ENCODE measurements around the gene PSG2.
"Not testable (repeated sequence)": the region's sequence is repeated elsewhere in the genome, so short reads cannot be mapped to it uniquely, and the experiment has no call there.

Gene PSG2

GRCh38 chr19:43105496-43105895 is 23.0 kb upstream of the PSG2 start:
- no peak for TF ChIP-seq CTCF (IDR thresholded peaks at IDR 0.05; ENCODE audit: control insufficient read depth, extremely low read depth, insufficient read depth)
- no peak overlapping the region for H3K4me3 ChIP-seq (ENCODE audit: low read depth, low read length)
- DNase-seq (ENCODE audit: low read depth): no peak

- DNase-seq (ENCODE audit: low read depth); H3K4me3 ChIP-seq (ENCODE audit: low read depth, low read length): not testable (repeated sequence)
- TF ChIP-seq CTCF (IDR thresholded peaks at IDR 0.05; ENCODE audit: control insufficient read depth, extremely low read depth, insufficient read depth): peak; percentile 16; the same call in 1 of the 2 replicates
Observed at GRCh38 chr19:43104215-43104850, 21.8 kb upstream of the PSG2 start.

GRCh38 chr19:43101950-43102349 is 19.4 kb upstream of the PSG2 start:
- DNase-seq (ENCODE audit: low read depth): no peak
- no peak for TF ChIP-seq CTCF (IDR thresholded peaks at IDR 0.05; ENCODE audit: control insufficient read depth, extremely low read depth, insufficient read depth)
- no peak overlapping the region for H3K4me3 ChIP-seq (ENCODE audit: low read depth, low read length)

- not testable (repeated sequence) for DNase-seq (ENCODE audit: low read depth); H3K4me3 ChIP-seq (ENCODE audit: low read depth, low read length)
Observed at GRCh38 chr19:43098416-43098815, 15.9 kb upstream of the PSG2 start.

GRCh38 chr19:43087702-43088340 is 5.3 kb upstream of the PSG2 start:
- TF ChIP-seq CTCF (IDR thresholded peaks at IDR 0.05; ENCODE audit: control insufficient read depth, extremely low read depth, insufficient read depth): peak; percentile 45; the same call in 1 of the 2 replicates
- DNase-seq (ENCODE audit: low read depth): peak; percentile 2
- not testable (repeated sequence) for H3K4me3 ChIP-seq (ENCODE audit: low read depth, low read length)

- not testable (repeated sequence) for DNase-seq (ENCODE audit: low read depth); H3K4me3 ChIP-seq (ENCODE audit: low read depth, low read length)
Observed at GRCh38 chr19:43085796-43086530, 3.5 kb upstream of the PSG2 start.

GRCh38 chr19:43084196-43084832 is 1.8 kb upstream of the PSG2 start:
- not testable (repeated sequence) for DNase-seq (ENCODE audit: low read depth); H3K4me3 ChIP-seq (ENCODE audit: low read depth, low read length)
- peak; percentile 41 for TF ChIP-seq CTCF (IDR thresholded peaks at IDR 0.05; ENCODE audit: control insufficient read depth, extremely low read depth, insufficient read depth)

GRCh38 chr19:43083721-43084120 is 1.2 kb upstream of the PSG2 start:
- not testable (repeated sequence) for DNase-seq (ENCODE audit: low read depth)

More at GRCh38 chr19:43083721-43084120, 1.2 kb upstream of the PSG2 start:
- not testable (repeated sequence) for H3K4me3 ChIP-seq (ENCODE audit: low read depth, low read length)
